HG02970 (cell line): ENCODE data around the gene NSMCE1.

Experiments used
- ATAC-seq: cut with Tn5 transposase; IDR thresholded peaks from one replicate; pipeline ENCODE4 v1.9.1; 2021; ENCODE audit warnings: mild to moderate bottlenecking, moderate library complexity, moderate number of reproducible peaks; ENCODE audit not compliant: unreplicated experiment, low FRiP score

The NSMCE1 gene, protein sequence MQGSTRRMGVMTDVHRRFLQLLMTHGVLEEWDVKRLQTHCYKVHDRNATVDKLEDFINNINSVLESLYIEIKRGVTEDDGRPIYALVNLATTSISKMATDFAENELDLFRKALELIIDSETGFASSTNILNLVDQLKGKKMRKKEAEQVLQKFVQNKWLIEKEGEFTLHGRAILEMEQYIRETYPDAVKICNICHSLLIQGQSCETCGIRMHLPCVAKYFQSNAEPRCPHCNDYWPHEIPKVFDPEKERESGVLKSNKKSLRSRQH

GRCh38 chr16:27268376-27269299, at the start of gene NSMCE1:
TSS of gene NSMCE1 (minus strand) at chr16:27268772. CDS start at chr16:27257570, 11,202 bp downstream.
- ATAC-seq = peak; percentile 92

GRCh38 chr16:27317738-27318391, 49.3 kb upstream of the NSMCE1 start:
- no peak for ATAC-seq

DNA sequence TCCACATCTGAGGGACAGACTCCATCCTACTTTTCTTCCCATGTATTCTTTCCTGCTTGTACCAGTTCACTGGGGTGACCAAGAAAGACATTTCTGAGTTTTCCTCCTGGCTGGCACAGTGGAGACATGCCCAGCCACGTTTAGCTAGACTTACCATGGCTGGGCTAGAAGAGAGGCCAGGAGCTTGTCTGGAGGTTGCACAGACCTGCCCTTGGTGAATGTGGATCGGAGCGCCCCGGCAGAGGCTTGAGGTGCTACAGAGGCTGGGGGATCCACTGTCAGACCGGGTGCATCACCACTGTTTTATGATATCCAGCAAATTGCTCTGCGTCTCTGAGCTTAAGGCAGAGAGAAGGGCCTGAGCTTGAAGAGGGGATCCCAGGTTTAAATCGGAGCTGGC, 48.7 kb upstream of the NSMCE1 start:
- ATAC-seq = no peak

GRCh38 chr16:27316038-27316680, 47.6 kb upstream of the NSMCE1 start:
- no peak for ATAC-seq

DNA sequence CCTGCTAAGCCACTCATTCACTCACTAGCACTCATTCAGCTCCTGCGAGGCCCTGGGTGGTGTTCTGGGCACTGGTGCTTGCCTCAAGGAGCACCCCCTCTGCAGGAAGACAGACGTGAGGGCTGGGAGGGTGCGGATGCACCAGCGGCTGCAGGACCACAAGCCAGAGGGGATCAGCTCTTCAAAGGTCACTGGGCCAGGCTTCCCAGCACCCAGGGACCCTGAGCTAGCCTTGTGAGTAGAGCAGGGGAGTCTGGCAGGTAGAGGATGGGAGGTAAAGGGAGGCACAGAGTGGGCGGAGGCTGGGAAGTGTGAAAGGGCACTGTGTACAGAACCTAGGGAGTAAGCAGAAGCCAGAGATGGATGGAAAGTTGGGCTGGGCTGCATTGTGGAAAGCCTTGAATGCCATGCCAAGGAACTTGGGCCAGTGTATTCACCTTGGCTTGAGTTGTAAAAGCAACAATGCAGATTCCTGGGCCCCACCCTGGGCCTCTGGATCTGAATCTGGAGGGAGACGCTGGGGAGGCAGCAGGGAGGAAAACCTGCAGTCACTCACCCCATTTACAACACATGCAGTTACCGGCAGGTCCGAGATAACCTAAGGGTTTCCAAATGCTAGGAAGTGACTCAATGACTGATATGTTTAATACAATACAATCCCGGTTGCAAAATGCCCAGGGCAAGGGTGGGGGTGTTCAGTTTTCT, 46.9 kb upstream of the NSMCE1 start:
- no peak for ATAC-seq

GRCh38 chr16:27314986-27315332, 46.4 kb upstream of the NSMCE1 start:
- no peak for ATAC-seq

GRCh38 chr16:27314161-27314723, 45.7 kb upstream of the NSMCE1 start:
- peak; percentile 15 for ATAC-seq

- peak; percentile 62 for ATAC-seq
Measured at GRCh38 chr16:27313422-27314160, 45.0 kb upstream of the NSMCE1 start, which contains the start of gene IL4R. TSS of gene IL4R (plus strand) at chr16:27313974. CDS start at chr16:27340204, 26,230 bp downstream.

DNA sequence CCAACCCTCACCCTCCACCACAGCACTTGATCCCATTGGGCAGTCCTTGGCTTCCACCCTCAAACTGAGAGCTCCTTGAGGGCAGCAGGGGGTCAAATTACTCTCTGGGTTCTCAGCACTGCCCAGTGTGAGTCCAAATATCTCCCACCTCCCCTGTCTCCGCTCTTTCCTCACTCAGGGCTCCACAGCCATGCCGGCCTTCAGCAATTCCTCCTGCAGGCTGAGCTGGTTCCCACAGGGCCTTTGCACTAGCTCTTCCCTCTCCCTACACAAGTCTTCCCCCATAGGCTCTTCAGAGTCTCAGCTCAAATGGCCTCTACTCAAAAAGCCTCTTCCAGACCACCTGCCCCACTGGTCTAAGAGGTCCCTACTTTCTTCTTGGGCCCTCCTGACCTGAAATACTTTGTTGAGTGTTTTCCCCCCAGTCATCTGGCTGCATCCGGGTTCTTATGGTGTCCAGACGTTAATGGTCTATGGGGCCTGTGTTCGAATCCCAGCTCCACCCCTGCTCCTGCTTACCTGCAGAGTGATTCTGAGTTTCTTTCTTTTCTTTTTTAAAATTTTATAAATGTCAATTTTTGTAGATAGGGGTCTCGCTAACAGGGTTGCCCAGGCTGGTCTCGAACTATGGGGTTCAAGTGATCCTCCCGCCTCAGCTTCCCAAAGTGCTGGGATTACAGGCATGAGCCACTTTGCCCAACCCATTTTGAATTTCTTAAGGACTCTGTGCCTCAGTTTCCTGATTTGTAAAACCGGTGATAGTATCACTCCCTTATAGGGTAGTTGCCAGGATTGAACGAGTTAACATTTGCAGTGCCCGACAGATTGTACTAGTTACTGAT, 44.2 kb upstream of the NSMCE1 start:
- no peak for ATAC-seq

DNA sequence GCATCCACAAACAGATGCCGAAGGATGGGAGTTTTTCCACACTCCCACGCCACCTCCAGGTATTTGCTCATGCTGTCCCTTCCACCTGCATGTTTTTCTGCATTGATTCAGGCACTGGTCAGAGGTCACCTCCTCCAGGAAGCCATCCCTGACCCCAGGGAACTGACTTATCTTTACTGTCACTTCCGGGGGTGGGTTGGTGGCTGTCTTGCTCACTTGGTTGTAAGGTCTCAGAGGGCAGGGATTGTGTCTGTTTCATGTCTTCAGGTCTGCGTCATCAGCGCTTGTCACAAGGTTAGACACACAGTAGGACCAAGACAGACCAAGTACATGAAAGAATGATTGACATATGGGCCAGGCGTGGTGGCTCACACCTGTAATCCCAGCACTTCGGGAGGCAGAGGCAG, 43.3 kb upstream of the NSMCE1 start:
- no peak for ATAC-seq

DNA sequence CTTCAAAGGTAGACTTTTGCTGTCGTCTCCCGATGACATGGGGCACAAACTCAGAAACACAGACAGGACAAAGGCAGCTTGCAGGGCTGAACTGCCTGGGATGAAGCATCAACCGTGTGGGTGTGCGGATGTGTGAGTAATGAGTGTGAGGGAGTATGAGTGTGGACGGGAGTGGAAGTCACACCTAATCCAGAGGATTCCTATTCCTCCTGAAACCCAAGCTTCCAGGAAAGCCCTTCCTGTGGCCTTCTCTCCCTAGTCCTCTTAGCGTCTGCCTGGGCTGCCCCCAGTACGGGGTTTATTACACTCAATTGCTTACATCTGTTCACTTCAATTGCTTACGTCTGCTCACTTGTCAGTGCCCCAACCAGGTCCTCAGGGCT, 42.9 kb upstream of the NSMCE1 start:
- ATAC-seq = no peak

- ATAC-seq = no peak
Measured at GRCh38 chr16:27310576-27311447, 42.2 kb upstream of the NSMCE1 start.

GRCh38 chr16:27308792-27309191, 40.2 kb upstream of the NSMCE1 start:
- ATAC-seq = no peak

GRCh38 chr16:27305839-27306442, 37.4 kb upstream of the NSMCE1 start:
- no peak for ATAC-seq

DNA sequence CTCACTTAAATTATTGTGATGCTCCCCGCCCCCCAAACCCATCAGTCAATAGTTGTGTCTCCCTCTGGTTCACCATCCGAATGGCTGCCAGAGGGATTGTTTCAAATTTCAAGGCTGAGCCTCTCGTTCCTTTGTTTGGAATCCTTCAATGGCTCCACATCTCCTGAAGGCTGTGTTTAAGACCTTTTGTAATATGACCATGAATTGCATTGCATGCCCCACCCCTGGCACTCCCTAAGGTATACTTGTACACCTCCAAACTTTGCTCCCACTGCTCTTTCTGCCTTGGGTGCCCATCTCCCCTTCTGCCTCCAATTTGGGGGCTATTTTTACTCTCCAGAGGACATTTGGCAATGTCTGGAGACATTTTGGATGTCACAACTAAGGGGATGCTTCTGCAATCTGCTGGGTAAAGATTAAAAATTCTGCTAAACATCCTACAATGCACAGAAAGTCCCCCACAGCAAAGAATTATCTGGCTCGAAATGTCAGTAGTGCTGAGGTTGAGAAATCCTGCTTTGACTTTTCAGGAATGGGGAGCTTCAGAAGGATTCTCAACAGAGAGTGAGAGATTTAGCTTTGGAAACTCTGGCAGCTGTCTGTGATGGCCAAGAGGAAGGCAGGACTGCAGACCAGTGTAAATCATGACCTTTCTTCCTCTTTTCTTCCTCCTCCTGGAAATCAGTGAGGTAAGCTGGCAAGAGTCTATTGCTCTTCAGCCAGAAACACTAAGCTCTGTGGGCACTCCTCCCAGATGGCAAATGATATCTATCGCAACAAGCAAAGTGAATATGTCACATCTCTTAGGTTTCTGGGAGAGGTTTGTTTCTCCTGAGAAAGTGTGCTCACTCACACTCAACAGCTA, 36.5 kb upstream of the NSMCE1 start:
- ATAC-seq = no peak

DNA sequence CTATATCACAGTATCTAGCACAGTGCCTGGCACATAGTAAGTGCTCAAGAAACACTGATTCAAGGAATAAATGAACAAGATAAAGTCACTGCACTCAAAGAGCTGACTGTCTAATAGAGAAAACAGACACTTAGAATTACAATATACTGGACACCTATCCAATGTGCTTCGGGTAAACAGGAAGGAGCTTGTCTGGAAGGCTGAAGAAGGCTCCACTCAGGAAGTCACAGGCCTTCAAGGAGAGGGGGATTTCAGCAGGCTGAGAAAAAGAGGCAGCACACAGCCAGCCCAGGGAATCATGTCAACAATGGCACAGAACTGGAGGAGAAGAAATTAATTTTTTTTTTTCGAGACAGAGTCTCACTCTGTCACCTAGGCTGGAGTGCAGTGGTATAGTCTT, 35.5 kb upstream of the NSMCE1 start:
- ATAC-seq = no peak
